Upper lobe of left lung (tissue), 6 donors: ENCODE data around the gene CAMK2B. TPM values are rescaled to one million over a fixed set of nuclear protein-coding genes. Genes with fewer than 3 reads are reported as not detected.

Source experiments
- ATAC-seq, 2 donors: fragments of 200-7000 bp; cut with Tn5 transposase; one replicate each; pipeline ENCODE4 v1.9.1; 2022; ENCODE audit warnings: mild to moderate bottlenecking in 2 of 2, moderate library complexity in 2 of 2; ENCODE audit not compliant: low FRiP score in 2 of 2
- DNase-seq, 2 donors: peaks; one replicate each; pipeline ENCODE4 v3.0.0-alpha.2; 2019 to 2020
- H3K27ac ChIP-seq, 4 donors: fragments of 200-600 bp; sonication (generic); one replicate each; pipeline ENCODE4 v1.5.1; 2016 to 2019
- H3K27me3 ChIP-seq, 4 donors: fragments of 200-600 bp; sonication (generic); one replicate each; pipeline ENCODE4 v1.5.1; 2017 to 2019
- H3K36me3 ChIP-seq, 4 donors: fragments of 200-600 bp; sonication (generic); one replicate each; pipeline ENCODE4 v1.5.1; 2016 to 2019
- H3K4me1 ChIP-seq, 4 donors: fragments of 200-600 bp; sonication (generic); one replicate each; pipeline ENCODE4 v1.5.1; 2018 to 2019
- H3K4me3 ChIP-seq, 4 donors: fragments of 200-600 bp; sonication (generic); one replicate each; pipeline ENCODE4 v1.5.1; 2017 to 2019; ENCODE audit warnings: mild to moderate bottlenecking in 2 of 4, moderate library complexity in 1 of 4
- H3K9me3 ChIP-seq, 4 donors: fragments of 200-600 bp; sonication (generic); one replicate each; pipeline ENCODE4 v1.5.1; 2018 to 2019
- EP300 ChIP-seq, 4 donors: sonication (generic); formaldehyde crosslinking; IDR thresholded peaks; one replicate each; pipeline ENCODE4 v1.5.1; 2017; ENCODE audit warnings: antibody characterized with exemption in 4 of 4, control low read depth in 2 of 4
- POLR2A ChIP-seq, 4 donors: fragments of 450-650 bp; IDR thresholded peaks; one replicate each; pipeline ENCODE4 v1.5.1; 2016 to 2017; ENCODE audit warnings: antibody characterized with exemption in 4 of 4, mild to moderate bottlenecking in 2 of 4
- POLR2AphosphoS5 ChIP-seq, 2 donors: sonication (generic); formaldehyde crosslinking; IDR thresholded peaks; one replicate each; pipeline ENCODE4 v1.5.1; 2017; ENCODE audit warnings: antibody characterized with exemption in 2 of 2
- WGBS, 2 donors: methylation state at CpG; one replicate each; pipeline ENCODE4 v1.1.5; 2017 to 2018; 5-methylcytosine and 5-hydroxymethylcytosine counted together
- total RNA-seq, 6 donors: library from RNA; depleted of rRNA in 4 of 6; stranded (reverse); fragments of >200 nt in 4 of 6; gene quantifications; one replicate each; pipeline versions ENCODE4 v1.1.0 to v1.2.1, GENCODE V29; 2016 to 2021
- TF ChIP-seq, protein P1 (sequence below), 6 experiments: fragments of 450-650 bp in 4 of 6; fragments of 200-600 bp in 2 of 6; sonication (generic) in 2 of 6; IDR thresholded peaks; one replicate each; pipeline ENCODE4 v1.5.1; 2016 to 2019; ENCODE audit warnings: antibody characterized with exemption in 6 of 6
- donor health status: DM: no; HTN: no; CAD: no; lungs with moderate emphysema.
- donor health status: DM: no; HTN: yes; CAD: no; lungs with severe emphysema.

The CAMK2B gene
- total RNA-seq, 6 donors from 2014 or later, result 0.09 to 1.8 (median 0.27) TPM; not detected in 3

DNA sequence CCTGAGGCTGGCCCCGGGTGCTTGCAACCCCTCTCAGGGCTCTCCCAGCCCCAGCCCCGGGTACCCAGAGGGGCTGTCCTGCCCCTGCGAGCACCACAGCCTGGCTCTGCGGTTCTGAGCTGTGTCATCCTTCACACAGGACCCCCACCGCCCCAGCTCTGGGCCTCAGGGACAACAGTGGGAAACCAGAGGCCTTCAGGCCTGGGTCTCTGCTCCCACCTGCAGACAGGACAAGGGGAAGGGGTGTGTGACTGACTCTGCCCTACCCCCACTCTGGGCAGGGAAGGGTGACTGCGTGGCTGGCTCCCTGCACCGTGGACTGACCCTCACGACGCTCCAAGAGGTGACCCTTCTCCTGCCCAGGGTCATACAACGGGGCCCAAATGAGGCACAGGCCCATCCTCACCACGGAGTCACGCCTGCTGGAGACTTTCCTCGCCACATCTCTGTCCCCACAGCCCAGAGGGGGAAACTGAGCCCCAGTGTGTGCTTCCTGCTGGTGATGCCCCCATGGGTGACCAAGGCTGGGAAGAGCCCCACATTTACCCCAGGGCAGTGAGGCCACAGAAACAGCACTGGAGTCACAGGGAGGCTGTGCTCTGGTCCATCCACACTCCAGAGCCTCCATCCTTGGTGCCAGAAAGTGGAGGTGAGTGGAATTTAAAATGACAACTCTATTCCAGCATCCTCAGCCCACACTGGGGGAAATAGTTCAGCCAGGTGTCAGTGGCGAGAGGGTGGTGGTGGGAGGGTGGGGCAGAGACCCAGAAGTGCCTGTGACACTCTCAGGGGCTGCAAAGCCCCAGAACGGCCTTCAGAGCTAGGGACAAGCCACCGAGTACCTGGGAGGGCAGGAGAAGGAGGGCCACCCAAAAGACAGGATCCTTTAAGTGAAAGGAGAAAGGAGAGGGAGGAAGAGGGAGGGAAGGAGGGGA, 13.6 kb downstream of the CAMK2B start:
- Histone ChIP-seq H3K4me1 (peaks cover 6 to 10% (median 8%) of the 10 kb centered on the region in 4 donors), H3K36me3 (no peaks in the 10 kb centered on the region), H3K27me3 (peaks cover 0 to 11% (median 6%) of the 10 kb centered on the region in 4 donors), H3K27ac (no peak overlapping the region), H3K4me3 (no peak overlapping the region), H3K9me3 (no peaks in the 10 kb centered on the region)
- ATAC-seq, result no peak
- 84 to 91% methylated on average over 14 to 16 of the region's 16 CpGs for WGBS, 2 donors
- no peak for TF ChIP-seq EP300 (IDR thresholded peaks at IDR 0.05)
- no peak for TF ChIP-seq POLR2AphosphoS5 (IDR thresholded peaks at IDR 0.05)
- TF ChIP-seq, protein P1, sequence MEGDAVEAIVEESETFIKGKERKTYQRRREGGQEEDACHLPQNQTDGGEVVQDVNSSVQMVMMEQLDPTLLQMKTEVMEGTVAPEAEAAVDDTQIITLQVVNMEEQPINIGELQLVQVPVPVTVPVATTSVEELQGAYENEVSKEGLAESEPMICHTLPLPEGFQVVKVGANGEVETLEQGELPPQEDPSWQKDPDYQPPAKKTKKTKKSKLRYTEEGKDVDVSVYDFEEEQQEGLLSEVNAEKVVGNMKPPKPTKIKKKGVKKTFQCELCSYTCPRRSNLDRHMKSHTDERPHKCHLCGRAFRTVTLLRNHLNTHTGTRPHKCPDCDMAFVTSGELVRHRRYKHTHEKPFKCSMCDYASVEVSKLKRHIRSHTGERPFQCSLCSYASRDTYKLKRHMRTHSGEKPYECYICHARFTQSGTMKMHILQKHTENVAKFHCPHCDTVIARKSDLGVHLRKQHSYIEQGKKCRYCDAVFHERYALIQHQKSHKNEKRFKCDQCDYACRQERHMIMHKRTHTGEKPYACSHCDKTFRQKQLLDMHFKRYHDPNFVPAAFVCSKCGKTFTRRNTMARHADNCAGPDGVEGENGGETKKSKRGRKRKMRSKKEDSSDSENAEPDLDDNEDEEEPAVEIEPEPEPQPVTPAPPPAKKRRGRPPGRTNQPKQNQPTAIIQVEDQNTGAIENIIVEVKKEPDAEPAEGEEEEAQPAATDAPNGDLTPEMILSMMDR (IDR thresholded peaks at IDR 0.05), result no peak
- no peak for TF ChIP-seq POLR2A (IDR thresholded peaks at IDR 0.05)
- peak in 1 of 2 donors; percentile 45 for DNase-seq

- Histone ChIP-seq H3K4me3 (peak overlapping the region in 1 of 4 donors; percentile 48), H3K36me3 (no peaks in the 10 kb centered on the region), H3K9me3 (no peaks in the 10 kb centered on the region), H3K27me3 (peaks cover 0 to 11% (median 6%) of the 10 kb centered on the region in 4 donors), H3K27ac (no peak overlapping the region), H3K4me1 (peaks cover 6 to 10% (median 8%) of the 10 kb centered on the region in 4 donors)
- 76 to 77% methylated on average over 10 of the region's 10 CpGs for WGBS, 2 donors
- peak in 1 of 2 donors; percentile 20 for DNase-seq
- TF ChIP-seq, protein P1 (IDR thresholded peaks at IDR 0.05), result no peak
- TF ChIP-seq POLR2AphosphoS5 (IDR thresholded peaks at IDR 0.05) (no peak), EP300 (IDR thresholded peaks at IDR 0.05) (no peak), POLR2A (IDR thresholded peaks at IDR 0.05) (no peak)
- no peak for ATAC-seq
Observed at GRCh38 chr7:44310221-44310848, 15.1 kb downstream of the CAMK2B start.

- Histone ChIP-seq H3K36me3 (no peaks in the 10 kb centered on the region), H3K4me1 (peaks cover 6 to 10% (median 8%) of the 10 kb centered on the region in 4 donors), H3K27ac (no peak overlapping the region), H3K27me3 (peaks cover 0 to 11% (median 6%) of the 10 kb centered on the region in 4 donors), H3K4me3 (peak overlapping the region in 3 of 4 donors; percentile 19 to 48 (median 35)), H3K9me3 (no peaks in the 10 kb centered on the region)
- peak; percentile 10 to 92 for ATAC-seq
- peak in 1 of 2 donors; percentile 93 for DNase-seq
- WGBS, 2 donors, result 12 to 15% methylated on average over 5 to 59 of the region's 73 CpGs
- TF ChIP-seq EP300 (IDR thresholded peaks at IDR 0.05) (no peak), POLR2A (IDR thresholded peaks at IDR 0.05) (no peak), POLR2AphosphoS5 (IDR thresholded peaks at IDR 0.05) (no peak)
- TF ChIP-seq, protein P1 (IDR thresholded peaks at IDR 0.05), result no peak
Observed at GRCh38 chr7:44309271-44310091, 15.9 kb downstream of the CAMK2B start.

GRCh38 chr7:44308596-44309270, 16.7 kb downstream of the CAMK2B start:
- peak in 1 of 2 donors; percentile 4 for ATAC-seq
- no peak for TF ChIP-seq POLR2A (IDR thresholded peaks at IDR 0.05)
- TF ChIP-seq EP300 (IDR thresholded peaks at IDR 0.05), result no peak
- TF ChIP-seq POLR2AphosphoS5 (IDR thresholded peaks at IDR 0.05), result no peak
- TF ChIP-seq, protein P1 (IDR thresholded peaks at IDR 0.05), result no peak
- Histone ChIP-seq H3K9me3 (no peaks in the 10 kb centered on the region), H3K27me3 (peaks cover 0 to 11% (median 6%) of the 10 kb centered on the region in 4 donors), H3K27ac (no peak overlapping the region), H3K36me3 (no peaks in the 10 kb centered on the region), H3K4me1 (peaks cover 6 to 10% (median 8%) of the 10 kb centered on the region in 4 donors), H3K4me3 (no peak overlapping the region)
- DNase-seq, result no peak
- 89 to 98% methylated on average over 9 to 16 of the region's 18 CpGs for WGBS, 2 donors
